Fibroblast of skin of scalp (primary cell): Measurements from ENCODE around the gene PKP4.

Source experiments
- DNase-seq: peaks from one replicate; pipeline ENCODE4 v3.0.0-alpha.2; 2013

Gene PKP4

GRCh38 chr2:158655628-158656027 is 198.9 kb downstream of the PKP4 start:
- peak; percentile 5 for DNase-seq

- DNase-seq: no peak
Observed at GRCh38 chr2:158656492-158657229, 199.9 kb downstream of the PKP4 start.

DNA sequence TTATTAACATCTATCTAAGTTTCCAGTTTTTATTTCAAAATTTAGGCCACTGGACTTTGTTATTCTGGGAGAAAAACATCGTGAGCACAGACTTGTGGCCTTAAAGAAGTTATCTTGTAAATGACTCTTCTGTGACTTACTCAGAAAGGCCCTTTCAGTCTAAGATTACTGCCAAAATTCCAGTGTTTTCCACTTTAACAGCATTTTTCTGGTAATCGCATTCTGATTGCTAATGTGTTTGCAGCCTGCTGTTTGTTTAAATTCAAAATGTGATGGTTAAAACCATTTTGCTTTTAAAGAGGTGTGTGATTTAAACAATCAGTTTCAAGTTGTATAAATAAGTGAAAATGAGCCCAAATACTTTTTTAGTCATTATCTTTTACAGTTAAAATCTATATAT is 201.6 kb downstream of the PKP4 start:
- DNase-seq: no peak

DNA sequence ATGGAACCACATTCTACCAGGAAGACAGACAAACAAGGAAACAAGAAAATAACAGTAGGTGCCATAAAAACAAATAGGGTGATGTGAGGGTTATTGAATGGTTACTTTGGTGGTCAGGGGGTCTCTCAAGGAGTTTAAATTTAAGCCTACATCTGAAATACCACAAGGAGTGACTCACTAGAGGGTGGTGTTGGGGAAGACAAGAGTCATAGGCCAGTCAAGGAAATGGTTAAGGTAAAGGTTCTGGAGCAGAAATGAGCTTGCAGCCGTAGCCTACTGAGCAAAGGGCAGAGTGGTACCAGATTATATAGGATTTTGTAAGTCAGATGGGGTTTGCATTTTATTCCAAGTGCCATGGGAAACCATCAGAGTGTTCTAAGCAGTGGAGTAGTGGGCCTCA is 202.7 kb downstream of the PKP4 start:
- DNase-seq: no peak

- DNase-seq: no peak
Observed at GRCh38 chr2:158661231-158661630, 204.5 kb downstream of the PKP4 start.

DNA sequence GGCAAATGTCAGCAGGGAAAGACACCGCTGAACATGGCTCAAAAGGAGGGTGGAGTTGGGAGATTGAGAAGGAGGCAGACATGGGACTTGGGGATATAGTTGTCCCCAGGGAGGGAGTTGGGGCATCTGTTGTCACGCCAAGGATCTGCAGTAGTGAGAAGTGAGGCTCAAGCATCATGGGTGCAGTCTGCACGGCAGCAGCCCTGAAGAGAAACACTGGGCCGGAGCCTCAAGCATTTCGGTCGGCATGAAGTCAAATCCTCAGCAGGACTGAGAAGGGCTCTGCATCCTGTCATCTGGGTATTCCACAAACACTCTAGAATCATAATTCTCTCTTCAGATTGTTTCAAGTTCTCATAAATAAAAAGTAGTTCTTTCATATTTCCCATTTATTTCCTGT is 205.7 kb downstream of the PKP4 start:
- no peak for DNase-seq

GRCh38 chr2:158663796-158664195 is 207.0 kb downstream of the PKP4 start:
- no peak for DNase-seq

DNA sequence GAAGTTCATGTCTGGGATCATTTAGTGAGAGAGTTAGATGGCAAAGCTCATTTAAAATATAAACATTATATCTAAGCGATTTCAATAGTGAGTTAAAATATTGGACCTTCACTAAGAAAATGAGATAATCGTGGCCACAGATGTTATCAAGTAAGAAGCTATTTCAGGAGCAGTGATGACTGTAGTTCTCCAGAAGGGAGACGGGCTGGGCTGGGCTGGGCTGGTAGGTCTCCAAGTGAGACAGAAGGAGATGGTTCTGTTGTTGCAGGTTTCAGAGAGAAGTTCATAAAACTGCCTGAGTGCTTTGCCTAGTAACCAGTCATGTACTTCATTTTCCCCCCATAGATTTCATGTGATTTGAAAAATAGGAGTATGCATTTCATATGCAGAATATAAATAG is 208.2 kb downstream of the PKP4 start:
- DNase-seq: no peak

- peak; percentile 15 for DNase-seq
Observed at GRCh38 chr2:158665536-158666302, 209.0 kb downstream of the PKP4 start.

- no peak for DNase-seq
Observed at GRCh38 chr2:158666969-158667368, 210.2 kb downstream of the PKP4 start.

DNA sequence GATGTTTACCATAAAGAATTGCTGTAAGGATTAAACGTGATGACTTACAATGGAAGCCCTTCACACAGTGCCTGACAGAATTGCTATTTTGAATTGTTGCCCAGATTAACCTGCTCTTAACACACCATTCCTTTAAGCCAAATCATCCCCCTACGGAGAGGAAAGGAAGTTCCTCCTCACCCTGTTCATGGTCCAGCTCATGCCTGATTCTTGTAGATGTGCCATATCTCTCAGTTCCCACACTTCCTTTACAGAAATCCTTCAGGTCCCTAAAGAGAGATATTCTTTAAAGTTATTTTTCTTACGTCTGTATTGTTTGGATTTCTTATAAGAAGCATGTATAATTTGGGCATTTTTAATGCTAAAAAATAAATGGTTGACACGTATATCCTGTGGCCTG is 210.8 kb downstream of the PKP4 start:
- peak; percentile 60 for DNase-seq

DNA sequence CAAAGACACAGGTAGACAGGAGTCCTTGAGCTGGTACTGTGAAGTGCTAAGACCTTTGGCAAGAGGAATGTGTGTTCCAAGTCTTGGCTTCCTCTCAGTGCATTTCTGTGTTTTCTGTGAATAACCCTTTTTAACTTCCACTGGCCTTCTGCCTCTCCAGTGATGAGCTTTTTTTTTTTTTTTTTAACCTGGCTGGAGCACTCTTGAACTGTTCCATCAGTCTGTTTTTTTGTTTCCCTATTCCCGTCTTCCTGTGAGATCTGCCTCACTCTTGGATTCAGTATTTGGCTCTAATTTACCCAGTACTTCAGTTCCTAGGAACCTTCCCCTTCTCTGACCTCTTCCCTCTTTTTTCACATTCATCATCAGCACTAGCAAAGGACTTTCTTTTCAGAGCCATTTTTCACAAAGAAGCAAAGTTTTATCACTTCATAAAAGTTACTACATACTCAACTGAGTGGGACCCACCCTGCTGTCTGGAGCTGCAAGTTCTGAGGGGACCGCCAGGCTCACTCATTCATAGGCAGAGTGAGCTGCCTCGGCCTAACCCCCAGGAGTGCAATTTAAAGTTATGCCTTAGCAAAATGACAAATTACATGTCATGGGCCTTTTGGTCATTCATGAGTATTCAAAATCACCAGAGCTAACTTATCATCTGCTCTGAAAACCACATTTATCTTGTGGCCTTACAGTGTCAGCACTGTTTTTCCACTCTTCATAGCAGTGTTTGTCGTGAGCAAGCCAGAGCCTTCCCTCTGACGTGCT is 211.4 kb downstream of the PKP4 start:
- DNase-seq: no peak

DNA sequence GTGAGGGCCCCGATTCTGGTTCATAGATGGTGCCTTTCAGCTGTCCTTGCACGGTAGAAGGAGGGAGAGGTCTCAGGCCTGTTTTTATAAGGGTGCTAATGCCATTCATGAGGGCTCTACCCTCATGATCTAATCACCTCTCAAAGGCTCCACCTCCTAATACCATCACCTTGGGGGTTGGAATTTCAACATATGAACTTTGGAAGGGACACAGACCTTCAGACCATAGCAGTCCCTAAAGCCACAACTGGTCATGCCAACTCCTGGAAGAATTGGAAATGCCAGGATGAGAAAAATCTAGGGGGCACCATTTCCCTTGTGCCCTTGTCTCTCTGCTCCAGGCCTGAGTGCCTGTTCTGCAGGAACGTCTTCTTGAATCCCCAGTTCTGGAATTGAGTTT is 213.5 kb downstream of the PKP4 start:
- DNase-seq: no peak

- no peak for DNase-seq
Observed at GRCh38 chr2:158671360-158672245, 214.9 kb downstream of the PKP4 start.

GRCh38 chr2:158676295-158676694 is 219.5 kb downstream of the PKP4 start:
- no peak for DNase-seq

GRCh38 chr2:158676696-158677095 is 219.9 kb downstream of the PKP4 start:
- DNase-seq: no peak

- DNase-seq: no peak
Observed at GRCh38 chr2:158677542-158677941, 220.8 kb downstream of the PKP4 start.

GRCh38 chr2:158681816-158682215 is 225.1 kb downstream of the PKP4 start:
- DNase-seq: no peak

DNA sequence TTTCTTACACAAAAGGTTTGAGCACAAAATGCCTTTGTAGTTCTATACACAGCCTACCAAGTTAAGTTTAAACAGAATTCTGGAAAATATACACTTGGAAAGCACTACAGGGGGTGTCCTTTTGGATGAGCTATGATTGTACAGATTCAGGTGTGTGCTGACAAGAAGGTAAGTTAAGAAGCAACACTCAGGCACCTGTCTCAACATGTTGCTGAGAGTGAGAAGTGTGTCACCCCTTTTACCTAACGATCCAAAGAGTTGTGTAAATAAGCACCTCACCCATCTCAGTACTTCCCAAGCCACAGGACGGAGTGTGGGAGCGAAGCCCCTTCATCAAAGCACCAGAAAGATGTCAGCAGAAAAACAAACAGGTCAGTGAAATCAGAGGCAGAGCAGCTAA is 228.9 kb downstream of the PKP4 start:
- DNase-seq: no peak

- no peak for DNase-seq
Observed at GRCh38 chr2:158686210-158686691, 229.5 kb downstream of the PKP4 start.

DNA sequence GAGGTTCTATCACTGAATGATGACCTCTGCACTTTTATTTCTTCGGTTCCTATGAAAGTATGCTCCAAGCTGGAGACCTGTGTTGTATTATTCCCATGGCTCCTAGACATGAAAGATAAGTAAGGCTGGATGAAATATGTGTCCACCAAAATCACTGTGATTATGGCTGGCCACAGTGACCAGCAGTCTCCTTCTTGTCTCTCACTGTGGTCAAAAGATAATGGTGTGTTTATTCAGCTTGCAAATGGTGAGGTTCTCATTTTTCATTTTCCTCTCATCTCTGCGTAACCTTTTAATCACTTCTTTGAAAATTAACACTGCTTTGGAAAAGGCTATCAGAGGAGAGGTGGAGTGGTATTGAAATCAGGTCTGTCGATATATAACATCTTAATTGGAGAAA is 230.6 kb downstream of the PKP4 start:
- DNase-seq: no peak

DNA sequence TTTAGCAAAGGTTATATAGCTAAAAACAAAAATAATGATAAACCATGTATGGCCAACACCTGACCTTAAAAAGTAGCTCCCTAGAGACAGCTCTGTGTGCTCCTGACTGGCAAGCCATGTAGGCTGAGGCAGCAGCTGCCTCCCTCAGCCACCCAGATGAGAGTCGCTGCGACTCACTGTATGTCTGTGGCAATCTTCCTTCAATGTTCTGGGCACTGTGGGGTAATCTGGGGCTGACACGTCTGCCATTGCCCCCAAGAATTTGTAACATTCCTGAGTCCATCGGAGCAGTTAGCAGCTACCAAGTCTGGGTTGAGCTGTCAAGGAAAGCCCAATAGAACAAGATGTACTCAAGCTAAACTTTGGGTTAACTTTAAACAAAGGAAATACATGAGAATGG is 232.0 kb downstream of the PKP4 start:
- peak; percentile 57 for DNase-seq
